NCI-H1436 treated with DMSO at 0.1 percent for 48 hours (cell line): ENCODE results near the gene UCK2.

ENCODE experiments used
- DNase-seq: peaks from one replicate; lab custom pipeline; 2025; lab: John Stamatoyannopoulos, UW

Gene UCK2

GRCh38 chr1:165880993-165881392 is 53.6 kb downstream of the UCK2 start:
- DNase-seq = no peak

- DNase-seq = no peak
These were observed 54.9 kb downstream of the UCK2 start for GRCh38 chr1:165882168-165882837.

DNA sequence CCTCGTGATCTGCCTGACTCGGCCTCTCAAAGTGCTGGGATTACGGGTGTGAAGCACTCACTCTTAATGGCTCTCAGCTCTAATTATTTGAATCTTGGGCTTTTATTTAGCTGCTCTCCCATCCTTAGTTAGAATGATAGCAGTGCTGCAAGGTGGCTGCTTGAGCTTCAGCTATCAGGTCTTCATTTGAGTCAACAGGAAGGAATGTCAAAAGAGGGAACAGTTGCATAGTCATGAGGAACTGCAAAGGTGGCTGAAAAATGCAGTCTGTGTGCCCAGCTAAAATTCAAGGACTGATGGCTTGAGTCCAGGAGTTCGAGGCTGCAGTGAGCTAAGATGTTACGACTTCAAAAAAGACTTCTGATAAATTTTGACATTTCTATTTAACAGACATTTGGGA is 55.6 kb downstream of the UCK2 start:
- no peak for DNase-seq

DNA sequence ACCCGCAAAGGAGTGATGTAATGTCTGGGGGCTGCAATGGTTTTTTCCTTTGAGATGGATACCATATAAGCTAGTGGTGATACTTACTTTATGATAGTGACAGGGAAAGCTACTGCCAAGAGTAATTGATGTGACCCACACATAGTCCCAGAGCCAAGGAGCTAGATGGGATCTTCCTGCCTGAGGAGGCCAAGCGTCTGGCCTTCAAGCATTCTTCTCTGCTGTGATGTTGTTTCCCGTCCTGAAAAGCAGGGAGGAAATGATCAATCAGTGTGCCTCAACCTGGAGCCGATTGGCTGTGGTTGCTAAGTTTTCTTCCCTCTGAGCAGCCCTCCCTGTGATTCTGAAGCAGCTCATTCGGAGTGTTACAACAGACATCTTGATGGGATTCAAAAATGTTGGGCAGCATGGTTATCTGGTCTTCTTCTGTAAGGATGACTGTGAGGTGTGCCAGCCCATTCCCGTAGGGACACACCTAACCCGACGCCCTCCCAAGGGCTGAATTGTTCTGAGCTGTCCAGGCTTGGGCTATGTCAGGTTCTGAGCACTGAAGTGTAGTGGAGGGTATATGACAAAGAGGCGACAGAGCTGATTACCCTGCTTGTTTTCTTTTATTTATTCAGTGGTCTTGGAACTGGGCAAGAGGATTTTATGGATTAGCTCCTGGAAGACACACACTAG is 56.7 kb downstream of the UCK2 start:
- no peak for DNase-seq

DNA sequence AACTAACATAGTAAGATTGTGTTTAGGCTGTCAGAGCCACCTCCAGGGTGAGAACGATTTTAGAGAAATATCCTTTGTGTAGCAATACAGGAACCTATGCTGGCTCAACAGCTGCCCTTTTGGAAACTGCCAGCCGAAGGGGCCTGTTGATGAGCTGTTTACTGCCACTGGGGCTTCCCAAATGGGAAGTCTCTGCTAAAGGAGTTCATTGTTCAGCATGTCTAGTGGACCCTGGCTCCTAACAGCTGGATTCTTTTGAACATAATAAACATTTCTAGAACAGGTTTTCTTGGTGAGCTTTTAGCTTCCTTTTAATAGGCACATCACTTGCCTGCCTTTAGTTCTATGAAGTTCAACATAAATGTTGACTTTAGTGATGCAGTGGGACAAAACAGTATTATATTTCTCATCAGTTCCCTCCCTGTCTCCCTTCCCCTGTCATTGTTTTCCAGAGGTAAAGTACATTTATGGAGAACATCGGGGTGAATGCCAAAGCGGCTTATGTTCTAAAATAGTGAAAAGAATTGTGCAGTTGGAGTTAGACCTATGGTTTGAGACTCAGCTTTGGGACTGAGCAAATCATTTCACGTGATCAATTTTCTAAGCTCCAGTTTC is 57.4 kb downstream of the UCK2 start:
- DNase-seq = no peak

DNA sequence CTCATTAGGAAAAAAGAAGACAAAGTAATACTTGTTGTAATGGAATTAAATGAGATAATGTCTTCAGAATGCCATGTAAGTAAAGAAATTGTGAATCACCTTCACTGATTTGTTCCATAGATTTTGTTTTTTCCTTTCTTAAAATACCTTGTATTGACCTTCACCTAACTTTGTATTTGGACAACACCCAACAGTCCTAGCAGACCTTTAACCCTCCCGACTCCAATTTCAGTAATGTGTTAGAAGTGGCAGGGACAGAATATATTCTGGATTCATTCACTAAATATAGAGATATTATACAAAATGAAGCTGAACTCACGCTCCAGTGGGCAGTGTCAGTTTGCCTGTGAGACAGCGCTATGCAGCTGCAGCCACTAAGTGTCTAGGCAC is 57.9 kb downstream of the UCK2 start:
- no peak for DNase-seq

- no peak for DNase-seq
These were observed 58.8 kb downstream of the UCK2 start for GRCh38 chr1:165886193-165886592.

- DNase-seq = no peak
These were observed 59.6 kb downstream of the UCK2 start for GRCh38 chr1:165886983-165887382.

DNA sequence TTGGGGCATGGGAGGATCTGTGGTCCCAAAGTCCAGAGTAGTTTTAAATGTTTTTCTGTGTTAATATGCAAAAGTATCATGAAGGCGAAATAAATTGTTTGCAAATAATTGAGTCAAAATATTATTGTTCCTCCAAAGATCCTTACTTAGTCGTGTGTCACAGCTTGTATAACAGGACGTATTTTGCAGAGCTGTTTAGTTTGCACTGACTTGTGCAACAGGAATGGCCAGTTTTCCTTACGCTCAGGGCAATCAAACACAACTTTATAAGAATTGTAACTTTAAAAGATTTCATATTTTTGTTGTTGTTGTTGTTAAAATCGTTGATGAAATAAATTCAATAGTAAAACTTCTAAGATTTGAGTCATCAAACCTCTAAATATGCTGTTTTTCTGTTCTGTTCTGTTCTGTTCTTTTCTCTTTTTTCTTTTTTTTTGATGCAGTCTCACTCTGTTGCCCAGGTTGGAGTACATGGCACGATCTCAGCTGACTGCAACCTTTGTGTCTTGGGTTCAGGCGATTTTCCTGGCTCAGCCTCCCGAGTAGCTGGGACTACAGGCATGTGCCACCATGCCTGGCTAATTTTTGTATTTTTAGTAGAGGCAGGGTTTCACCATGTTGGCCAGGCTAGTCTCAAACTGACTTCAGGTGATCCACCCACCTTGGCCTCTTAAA is 60.6 kb downstream of the UCK2 start:
- DNase-seq = no peak

GRCh38 chr1:165888552-165888920 is 61.1 kb downstream of the UCK2 start:
- DNase-seq = no peak

GRCh38 chr1:165890684-165891083 is 63.3 kb downstream of the UCK2 start:
- no peak for DNase-seq

DNA sequence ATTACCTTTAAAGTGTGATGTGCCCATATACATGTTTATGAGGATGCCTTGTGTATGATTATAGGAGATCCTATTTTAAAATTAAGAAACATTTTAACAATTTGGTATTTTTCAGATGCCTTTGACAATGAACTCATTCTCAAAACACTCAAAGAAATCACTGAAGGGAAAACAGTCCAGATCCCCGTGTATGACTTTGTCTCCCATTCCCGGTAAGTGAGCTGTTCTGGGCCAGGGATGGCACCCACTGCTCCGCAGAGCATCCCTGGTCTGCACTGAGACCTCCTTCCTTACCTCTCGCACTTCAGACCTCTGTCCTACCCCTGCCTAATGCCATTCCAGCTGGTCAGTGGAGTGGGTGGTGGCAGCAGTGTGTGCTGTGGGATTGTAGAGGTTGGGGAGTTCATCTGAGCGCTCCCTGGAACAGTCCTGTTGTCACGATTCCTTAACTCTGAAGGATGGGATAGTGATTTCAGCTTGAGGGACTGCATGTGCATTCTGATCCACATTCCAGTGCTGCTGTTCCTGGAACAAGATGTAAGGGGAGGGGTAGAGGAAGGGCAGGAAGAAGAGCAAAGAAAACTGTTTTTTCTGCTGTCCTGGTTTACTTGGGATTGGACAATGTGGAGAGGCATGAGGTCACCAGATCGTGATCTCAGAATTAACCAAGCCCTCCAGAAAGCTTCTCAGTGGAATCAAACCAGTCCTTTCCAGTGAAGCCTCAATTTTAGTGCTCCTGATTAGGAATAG is 63.9 kb downstream of the UCK2 start:
- no peak for DNase-seq

DNA sequence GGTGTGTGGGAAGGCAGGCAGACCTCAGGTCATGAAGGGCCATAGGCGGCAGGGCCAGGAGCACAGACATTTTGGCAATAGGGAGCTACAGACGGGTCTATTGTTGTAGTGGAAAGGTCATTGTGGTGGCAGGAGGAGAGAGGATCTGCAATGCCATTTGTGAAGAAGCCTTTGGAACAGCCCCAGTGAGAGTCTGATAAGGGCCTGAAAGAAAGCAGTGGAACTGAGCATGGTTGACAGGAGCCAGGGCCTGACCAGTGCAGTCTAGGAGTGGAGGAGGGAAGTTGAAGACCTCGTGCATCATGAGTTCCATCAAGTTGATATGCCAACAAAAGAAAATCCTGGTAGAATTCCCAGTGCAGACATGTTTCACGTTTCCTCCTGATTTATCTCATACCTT is 65.5 kb downstream of the UCK2 start:
- DNase-seq = no peak

- DNase-seq = no peak
These were observed 66.1 kb downstream of the UCK2 start for GRCh38 chr1:165893507-165893906.

DNA sequence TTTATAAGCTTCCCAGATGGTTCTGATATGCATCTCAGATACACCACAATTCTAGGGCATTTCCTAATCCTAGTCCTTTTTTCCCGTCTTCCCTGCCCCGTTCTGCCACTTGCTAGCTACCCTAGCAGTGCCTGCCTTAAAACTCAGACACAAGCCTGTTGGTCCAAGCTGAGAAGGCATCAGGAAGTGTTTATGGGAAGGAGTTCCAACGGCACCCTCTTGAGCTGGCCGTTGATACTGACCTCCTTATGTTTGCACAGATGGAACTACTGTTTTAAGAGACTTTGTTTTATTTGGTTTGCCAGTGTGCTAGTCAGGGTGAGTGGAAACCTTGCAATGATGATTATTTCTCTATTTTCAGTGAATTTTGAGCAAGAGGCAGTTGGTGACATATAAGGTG is 67.2 kb downstream of the UCK2 start:
- no peak for DNase-seq

DNA sequence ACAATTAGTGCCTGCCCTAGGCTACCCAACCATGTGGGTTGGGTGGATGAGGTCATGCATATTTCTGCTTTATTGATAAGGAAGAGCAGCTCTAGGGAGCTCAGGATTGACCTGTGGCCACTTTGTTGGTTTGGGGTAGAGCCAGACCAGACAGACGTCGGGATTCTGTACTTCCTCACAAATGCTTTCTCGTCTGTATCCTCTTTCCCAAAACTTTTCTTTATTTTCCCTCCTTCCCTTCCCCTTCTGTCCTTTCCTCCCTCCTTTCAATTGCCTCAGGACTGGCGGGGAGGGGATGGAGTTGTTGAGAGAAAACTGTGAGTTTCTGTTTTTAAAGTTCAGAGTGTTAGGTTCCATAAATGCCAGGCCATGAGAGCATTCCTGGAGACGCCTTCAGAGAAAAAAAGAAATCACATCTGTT is 68.0 kb downstream of the UCK2 start:
- no peak for DNase-seq

- no peak for DNase-seq
These were observed 68.9 kb downstream of the UCK2 start for GRCh38 chr1:165896277-165896676.

GRCh38 chr1:165897326-165898303 is 70.2 kb downstream of the UCK2 start:
- no peak for DNase-seq

- no peak for DNase-seq
These were observed 71.4 kb downstream of the UCK2 start for GRCh38 chr1:165898837-165899236.

DNA sequence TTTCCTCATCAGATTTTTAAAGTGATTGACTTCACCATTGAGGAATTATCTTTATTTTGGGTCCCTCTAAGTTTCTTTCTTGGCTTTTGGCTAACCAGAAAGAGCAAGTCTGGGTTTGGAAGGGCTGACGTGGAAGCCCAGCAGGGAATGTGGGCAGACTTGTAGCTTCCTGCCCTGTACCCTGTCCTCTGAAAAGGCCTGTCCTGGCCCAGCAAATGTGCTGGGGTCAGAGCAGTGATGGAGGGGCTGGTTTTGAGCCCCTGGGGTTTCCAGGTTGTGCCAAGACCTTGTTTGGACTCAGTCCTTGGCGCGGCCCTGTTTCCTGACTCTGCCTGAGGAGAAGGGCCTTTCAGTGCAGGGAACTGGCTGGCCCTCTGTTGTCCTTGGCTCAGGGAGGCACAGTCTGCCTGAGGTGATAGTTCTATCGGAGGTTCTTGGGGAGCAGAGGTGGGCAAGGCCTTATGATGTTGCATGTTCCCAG is 72.1 kb downstream of the UCK2 start:
- DNase-seq = no peak
